Adrenal gland (tissue), 12 donors: Measurements from ENCODE around the gene PLCB1. TPM values are rescaled to one million over a fixed set of nuclear protein-coding genes. Genes with fewer than 3 reads are reported as not detected.
A peak's percentile ranks its signal among the peaks of the same experiment; 100 is the strongest.

ENCODE experiments used
- DNase-seq, 7 donors: peaks; one replicate each; pipeline ENCODE4 v3.0.0-alpha.2; 2019 to 2020
- H3K27ac ChIP-seq, 5 donors: fragments of 200-600 bp; sonication (generic) in 4 of 5; 1 replicate in 3 of 5; 2 replicates in 2 of 5; pipeline versions ENCODE4 v1.5.1 to v1.8.0; 2016 to 2020; ENCODE audit warnings: mild to moderate bottlenecking in 1 of 5
- H3K27me3 ChIP-seq: fragments of 200-600 bp; 2 replicates; pipeline ENCODE4 v1.8.0; 2021
- H3K36me3 ChIP-seq, 2 donors: fragments of 200-600 bp; replicated peaks in 1 of 2; 1 replicate in 1 of 2; 2 replicates in 1 of 2; pipeline versions ENCODE4 v1.5.1 to v1.8.0; 2018 to 2022
- H3K4me1 ChIP-seq, 2 donors: fragments of 200-600 bp; replicated peaks in 1 of 2; 1 replicate in 1 of 2; 2 replicates in 1 of 2; pipeline versions ENCODE4 v1.5.1 to v1.8.0; 2018 to 2021
- H3K4me3 ChIP-seq, 4 donors: fragments of 200-600 bp; sonication (generic) in 3 of 4; one replicate each; pipeline ENCODE4 v1.5.1; 2016 to 2018
- H3K9me3 ChIP-seq, 3 donors: fragments of 200-600 bp; sonication (generic) in 1 of 3; replicated peaks in 1 of 3; 1 replicate in 2 of 3; 2 replicates in 1 of 3; pipeline versions ENCODE4 v1.5.1 to v1.8.0; 2016 to 2021
- POLR2A ChIP-seq, 2 donors: fragments of 450-650 bp; IDR thresholded peaks; one replicate each; pipeline ENCODE4 v1.6.1; 2017; ENCODE audit warnings: antibody characterized with exemption in 2 of 2, mild to moderate bottlenecking in 2 of 2, moderate library complexity in 1 of 2
- WGBS, 4 donors: extraction: QIAGEN DNeasy Blood & Tissue Kit in 2 of 4; methylation state at CpG; one replicate each; pipeline versions ENCODE4 v1.1.5 to v1.1.7; 2013 to 2017; 5-methylcytosine and 5-hydroxymethylcytosine counted together
- intact Hi-C, 2 donors: fragments of 100-400 bp; cut with DNase I; formaldehyde crosslinking; loops; one replicate each; pipeline versions ENCODE4 v1.14.1 to v1.15.0; 2022 to 2023
- polyA plus RNA-seq, 3 donors: library from polyadenylated mRNA; stranded (reverse); fragments of 200-250 nt in 2 of 3; fragments of 350-450 nt in 1 of 3; fragmentation: Illumina TruSeq in 1 of 3; extraction: RNeasy Lipid Tissue Mini Kit (QIAGEN cat#74804) in 1 of 3; gene quantifications; one replicate each; pipeline ENCODE4 v1.2.3, GENCODE V29; 2013 to 2014
- total RNA-seq, 9 donors: library from RNA; depleted of rRNA in 4 of 9; stranded (reverse); fragments of >200 nt in 4 of 9; fragments of 120-200 nt in 1 of 9; fragmentation: NEBNext Ultra II Directional in 1 of 9; extraction: Animal tissue kit (Norgen Biotek cat#: 25700) in 1 of 9; gene quantifications; one replicate each; pipeline versions ENCODE4 v1.1.0 to v1.2.4, GENCODE V29; 2013 to 2023
- TF ChIP-seq, protein P1 (sequence below), 6 experiments: fragments of 450-650 bp in 4 of 6; fragments of 200-600 bp in 2 of 6; sonication (generic) in 1 of 6; IDR thresholded peaks; 1 replicate in 5 of 6; 2 replicates in 1 of 6; pipeline versions ENCODE4 v1.5.1 to v1.8.0; 2016 to 2021; ENCODE audit warnings: antibody characterized with exemption in 6 of 6, mild to moderate bottlenecking in 2 of 6, moderate library complexity in 1 of 6
- donor health status: healthy with polysubstance abuse.
- donor health status: Bipolar disorder and iron deficiency.
- donor health status: DM: yes; HTN: yes; CAD: no.
- donor health status: DM: no; HTN: no; CAD: no.
- donor health status: DM: no; HTN: no; CAD: no.
- donor health status: DM: yes; HTN: yes; CAD: no.

PLCB1 gene
- total and polyA plus RNA-seq, 12 donors: 7.7 to 56.6 (median 27.9) TPM

DNA sequence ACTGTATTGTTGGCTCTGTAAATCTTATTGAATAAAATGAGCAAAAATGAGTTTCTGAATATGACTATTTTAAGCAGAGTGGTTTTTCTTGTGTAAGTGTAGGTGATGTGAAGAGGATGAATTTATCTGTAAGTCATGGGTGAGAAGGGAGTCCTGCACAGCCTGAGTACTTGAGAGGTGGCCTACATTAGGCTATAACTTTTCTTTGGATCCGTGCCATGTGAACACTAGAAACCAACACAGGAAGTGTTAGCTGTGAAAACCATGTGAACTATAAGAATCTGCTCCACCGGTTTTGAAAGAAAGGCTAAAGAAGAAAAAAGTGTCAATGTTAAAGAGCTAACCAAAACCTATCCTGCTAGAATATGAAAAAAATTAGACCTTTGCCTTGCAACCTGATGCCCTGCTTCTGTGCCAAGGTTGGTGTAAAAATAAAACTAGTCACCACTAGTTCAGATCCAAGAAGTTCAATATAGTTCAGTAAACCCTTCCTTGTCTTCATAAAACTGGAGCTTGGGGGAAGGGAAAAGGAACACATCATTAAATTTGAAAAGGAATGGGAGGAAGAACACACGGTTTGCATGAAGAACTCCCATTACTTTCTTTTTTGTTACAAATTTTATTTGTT lies 21.3 kb downstream of the PLCB1 start:
- WGBS, 4 donors: 42 to 58% (median 45%) methylated on average over 3 of the region's 3 CpGs
- Histone ChIP-seq H3K27me3 (no peaks in the 10 kb centered on the region), H3K9me3 (no peaks in the 10 kb centered on the region), H3K36me3 (no peaks in the 10 kb centered on the region), H3K4me1 (peaks cover 6 to 60% of the 10 kb centered on the region in 2 donors), H3K27ac (no peak overlapping the region), H3K4me3 (no peak overlapping the region)
- intact Hi-C loops: no loop called here
- DNase-seq: no peak
- TF ChIP-seq POLR2A (IDR thresholded peaks at IDR 0.05): no peak
- TF ChIP-seq, protein P1, sequence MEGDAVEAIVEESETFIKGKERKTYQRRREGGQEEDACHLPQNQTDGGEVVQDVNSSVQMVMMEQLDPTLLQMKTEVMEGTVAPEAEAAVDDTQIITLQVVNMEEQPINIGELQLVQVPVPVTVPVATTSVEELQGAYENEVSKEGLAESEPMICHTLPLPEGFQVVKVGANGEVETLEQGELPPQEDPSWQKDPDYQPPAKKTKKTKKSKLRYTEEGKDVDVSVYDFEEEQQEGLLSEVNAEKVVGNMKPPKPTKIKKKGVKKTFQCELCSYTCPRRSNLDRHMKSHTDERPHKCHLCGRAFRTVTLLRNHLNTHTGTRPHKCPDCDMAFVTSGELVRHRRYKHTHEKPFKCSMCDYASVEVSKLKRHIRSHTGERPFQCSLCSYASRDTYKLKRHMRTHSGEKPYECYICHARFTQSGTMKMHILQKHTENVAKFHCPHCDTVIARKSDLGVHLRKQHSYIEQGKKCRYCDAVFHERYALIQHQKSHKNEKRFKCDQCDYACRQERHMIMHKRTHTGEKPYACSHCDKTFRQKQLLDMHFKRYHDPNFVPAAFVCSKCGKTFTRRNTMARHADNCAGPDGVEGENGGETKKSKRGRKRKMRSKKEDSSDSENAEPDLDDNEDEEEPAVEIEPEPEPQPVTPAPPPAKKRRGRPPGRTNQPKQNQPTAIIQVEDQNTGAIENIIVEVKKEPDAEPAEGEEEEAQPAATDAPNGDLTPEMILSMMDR (IDR thresholded peaks at IDR 0.05): no peak

DNA sequence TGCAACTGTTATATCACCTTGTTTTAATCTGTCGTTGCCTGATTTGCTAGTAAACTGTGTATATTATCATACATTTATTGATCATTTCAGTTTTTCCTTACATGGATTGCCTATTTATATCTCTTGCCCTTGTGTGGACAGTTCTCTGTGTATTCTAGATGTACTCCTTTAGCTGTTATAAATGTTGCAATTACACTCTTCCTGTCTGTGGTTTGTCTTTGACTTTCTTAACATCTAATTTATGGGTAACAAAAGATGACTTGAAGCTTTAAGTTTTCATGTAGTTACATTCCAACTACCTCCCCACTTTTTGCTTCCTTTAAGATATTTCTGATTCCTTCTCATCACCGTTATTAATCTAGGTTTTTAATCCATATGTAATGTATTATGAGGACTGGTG lies 22.6 kb downstream of the PLCB1 start:
- no peaks in the 10 kb centered on the region for H3K9me3 ChIP-seq
- no peaks in the 10 kb centered on the region for H3K27me3 ChIP-seq
- no peak overlapping the region for H3K4me3 ChIP-seq
- DNase-seq: no peak
- WGBS, 4 donors: 80 to 89% (median 83%) methylated on average over 2 of the region's 2 CpGs
- intact Hi-C loops: no loop called here
- H3K36me3 ChIP-seq: no peaks in the 10 kb centered on the region
- no peak overlapping the region for H3K27ac ChIP-seq
- TF ChIP-seq POLR2A (IDR thresholded peaks at IDR 0.05): no peak
- peaks cover 6 to 53% of the 10 kb centered on the region in 2 donors for H3K4me1 ChIP-seq

DNA sequence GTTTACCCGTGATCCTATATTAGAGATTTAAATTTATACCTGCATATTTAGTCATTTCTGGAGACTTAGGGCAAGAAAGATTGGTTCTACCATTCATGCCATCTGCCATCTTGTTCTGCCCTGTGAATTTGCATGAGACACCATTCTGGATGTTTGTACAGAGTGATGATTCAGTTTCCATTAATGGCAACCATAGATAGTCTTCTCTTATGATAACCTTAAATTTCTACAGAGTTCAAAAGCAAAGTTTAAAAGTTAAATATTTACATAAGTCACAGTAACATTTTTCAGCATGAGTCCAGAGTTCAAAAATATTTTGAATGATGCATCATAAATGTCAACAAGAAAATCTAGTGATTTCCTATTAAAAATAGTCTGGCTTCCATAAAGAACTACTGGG lies 23.2 kb downstream of the PLCB1 start:
- intact Hi-C loops: no loop called here
- Histone ChIP-seq H3K4me3 (no peak overlapping the region), H3K9me3 (no peaks in the 10 kb centered on the region), H3K36me3 (no peaks in the 10 kb centered on the region), H3K4me1 (peaks cover 6 to 51% of the 10 kb centered on the region in 2 donors), H3K27ac (no peak overlapping the region), H3K27me3 (no peaks in the 10 kb centered on the region)
- no peak for TF ChIP-seq POLR2A (IDR thresholded peaks at IDR 0.05)
- TF ChIP-seq, protein P1 (IDR thresholded peaks at IDR 0.05): no peak
- WGBS, 4 donors: 83 to 90% (median 86%) methylated on average over 1 of the region's 1 CpG
- DNase-seq: no peak

DNA sequence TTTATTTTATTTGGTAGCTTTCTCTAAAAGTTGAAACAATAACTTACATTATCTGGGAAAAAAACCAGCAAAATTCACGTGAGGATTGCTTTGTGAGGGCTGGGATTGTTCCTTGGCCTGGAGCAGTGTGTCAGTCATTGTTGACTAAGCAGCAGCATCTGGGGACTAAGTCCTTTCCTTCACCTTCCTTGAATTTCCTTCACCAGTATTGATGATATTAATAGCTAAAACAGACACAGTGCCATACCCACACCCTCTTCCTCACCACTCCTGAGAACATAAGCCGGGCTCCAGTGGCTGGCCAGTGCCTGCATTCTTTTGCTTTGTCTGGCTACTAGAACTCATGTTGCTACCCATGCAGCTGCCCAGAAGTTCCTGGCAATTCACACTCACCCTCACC lies 23.7 kb downstream of the PLCB1 start:
- intact Hi-C loops: no loop called here
- Histone ChIP-seq H3K9me3 (no peaks in the 10 kb centered on the region), H3K4me3 (no peak overlapping the region), H3K4me1 (peaks cover 6 to 47% of the 10 kb centered on the region in 2 donors), H3K27ac (peak overlapping the region in 3 of 5 donors; percentile 11 to 54 (median 29)), H3K36me3 (no peaks in the 10 kb centered on the region), H3K27me3 (no peaks in the 10 kb centered on the region)
- 45 to 60% (median 58%) methylated on average over 2 of the region's 2 CpGs for WGBS, 4 donors
- TF ChIP-seq, protein P1 (IDR thresholded peaks at IDR 0.05): no peak
- TF ChIP-seq POLR2A (IDR thresholded peaks at IDR 0.05): no peak
- DNase-seq: no peak
